WTC11 (cell line): Measurements from ENCODE around the gene MFSD12.

Experiments
- ARID4B ChIP-seq: sonication (generic); formaldehyde crosslinking; IDR thresholded peaks from 2 replicates; pipeline ENCODE4 v1.8.0; 2023; ENCODE audit warnings: missing genetic modification reagents, mild to moderate bottlenecking, borderline replicate concordance
- CTCF ChIP-seq: fragments of 200-600 bp; IDR thresholded peaks from 2 replicates; pipeline ENCODE4 v1.8.0; 2022; ENCODE audit warnings: antibody characterized with exemption
- ESRRA ChIP-seq: sonication (generic); formaldehyde crosslinking; IDR thresholded peaks from 2 replicates; pipeline ENCODE4 v1.8.1; 2022; ENCODE audit warnings: mild to moderate bottlenecking, missing genetic modification reagents, borderline replicate concordance
- IRF2 ChIP-seq: sonication (generic); formaldehyde crosslinking; IDR thresholded peaks from 2 replicates; pipeline ENCODE4 v1.8.0; 2022; ENCODE audit warnings: low read depth, missing genetic modification reagents, borderline replicate concordance
- JAZF1 ChIP-seq: fragments of 250-450 bp; sonication (Bioruptor Pico); IDR thresholded peaks from 2 replicates; pipeline ENCODE4 v1.9.0; 2021; ENCODE audit warnings: moderate library complexity, mild to moderate bottlenecking, inconsistent platforms
- MXD4 ChIP-seq: fragments of 250-450 bp; sonication (Bioruptor Pico); IDR thresholded peaks from 2 replicates; pipeline ENCODE4 v1.8.0; 2021; ENCODE audit warnings: mild to moderate bottlenecking, moderate library complexity, borderline replicate concordance
- ZMAT4 ChIP-seq: fragments of 250-450 bp; sonication (Bioruptor Pico); IDR thresholded peaks from 2 replicates; pipeline ENCODE4 v1.9.0; 2021; ENCODE audit warnings: mild to moderate bottlenecking

- TF ChIP-seq ESRRA (no peak), CTCF (no peak), JAZF1 (CRISPR knock-in tag) (no peak), MXD4 (no peak), ZMAT4 (CRISPR knock-in tag) (no peak), ARID4B (CRISPR knock-in tag) (no peak), IRF2 (CRISPR knock-in tag) (no peak)
These were observed 18.2 kb downstream of the MFSD12 start, which contains the start of gene TEKTIP1 for GRCh38 chr19:3538965-3539755.
